Kidney (tissue), 14 donors: ENCODE results near the gene LRRC49. TPM values are rescaled to one million over a fixed set of nuclear protein-coding genes. Genes with fewer than 3 reads are reported as not detected.

Source experiments
- DNase-seq, 5 donors: peaks; one replicate each; pipeline ENCODE4 v3.0.0-alpha.2; 2013 to 2020
- FAIRE-seq: peaks from 2 replicates; lab custom pipeline; 2012; peaks lifted over from hg19 to GRCh38; lab: Jason Lieb, UNC
- H3K27ac ChIP-seq, 2 donors: one replicate each; pipeline ENCODE4 v1.7.0; 2013; ENCODE audit warnings: low read depth in 2 of 2, low read length in 2 of 2, inconsistent platforms in 1 of 2
- H3K27me3 ChIP-seq: one replicate; pipeline ENCODE4 v1.7.1; 2013; ENCODE audit warnings: low read length, inconsistent platforms; ENCODE audit not compliant: control insufficient read depth, insufficient read depth
- H3K36me3 ChIP-seq, 3 donors: one replicate each; pipeline versions ENCODE4 v1.7.0 to v1.7.1; 2013; ENCODE audit warnings: low read length in 3 of 3, control low read depth in 1 of 3, inconsistent platforms in 1 of 3; ENCODE audit not compliant: insufficient read depth in 3 of 3, control insufficient read depth in 2 of 3
- H3K4me1 ChIP-seq, 3 donors: one replicate each; pipeline versions ENCODE4 v1.7.0 to v1.7.1; 2013; ENCODE audit warnings: low read length in 3 of 3, inconsistent platforms in 1 of 3, low read depth in 1 of 3; ENCODE audit not compliant: control insufficient read depth in 2 of 3, insufficient read depth in 2 of 3
- H3K4me3 ChIP-seq, 3 donors: one replicate each; pipeline versions ENCODE4 v1.7.0 to v1.8.1; 2013; ENCODE audit warnings: low read length in 3 of 3, control low read depth in 1 of 3, inconsistent platforms in 1 of 3
- H3K9ac ChIP-seq, 3 donors: one replicate each; pipeline versions ENCODE4 v1.7.0 to v1.7.1; 2013; ENCODE audit warnings: low read length in 3 of 3, control low read depth in 1 of 3, inconsistent platforms in 1 of 3
- H3K9me3 ChIP-seq, 3 donors: one replicate each; pipeline versions ENCODE4 v1.7.0 to v1.7.1; 2013; ENCODE audit warnings: low read length in 3 of 3, control low read depth in 1 of 3, inconsistent platforms in 1 of 3; ENCODE audit not compliant: control insufficient read depth in 2 of 3, insufficient read depth in 1 of 3
- CTCF ChIP-seq: IDR thresholded peaks from 3 replicates; pipeline ENCODE4 v1.5.1; 2012; ENCODE audit warnings: mild to moderate bottlenecking, moderate library complexity, borderline replicate concordance; ENCODE audit not compliant: insufficient read depth; ENCODE audit errors: extremely low read depth
- intact Hi-C: fragments of 100-400 bp; cut with DNase I; formaldehyde crosslinking; loops from one replicate; pipeline ENCODE4 v1.11.1; 2022
- polyA plus RNA-seq: library from polyadenylated mRNA; stranded (reverse); fragments of 350-450 nt; fragmentation: Illumina TruSeq; extraction: RNeasy Lipid Tissue Mini Kit (QIAGEN cat#74804); gene quantifications from one replicate; pipeline ENCODE4 v1.2.3, GENCODE V29; 2014; ENCODE audit warnings: low read depth, low replicate concordance; ENCODE audit not compliant: insufficient read depth
- total RNA-seq: library from RNA; stranded (reverse); fragmentation: NEBNext Ultra II Directional; extraction: Animal tissue kit (Norgen Biotek cat#: 25700); gene quantifications from one replicate; pipeline ENCODE4 v1.2.1, GENCODE V29; 2021
- donor health status: control.
- donor health status: control.
- donor health status: control.
- donor health status: control.
- donor health status: control.
- donor health status: DM: yes; HTN: yes; CAD: no.
- donor health status: Normal renal cell carcinoma (clear cell type).

The LRRC49 gene
- total and polyA plus RNA-seq, 2 donors from 2014 or later, result 13.2 to 14.2 TPM

- FAIRE-seq, result no peak
- DNase-seq, result no peak
- Histone ChIP-seq H3K27ac (no peak overlapping the region), H3K9ac (no peak overlapping the region), H3K4me3 (no peak overlapping the region), H3K4me1 (peaks cover 0 to 2% (median 0%) of the 10 kb centered on the region in 3 donors), H3K9me3 (peaks cover 0 to 7% (median 0%) of the 10 kb centered on the region in 3 donors), H3K36me3 (no peaks in the 10 kb centered on the region), H3K27me3 (no peaks in the 10 kb centered on the region)
- intact Hi-C loops, result no loop called here
- TF ChIP-seq CTCF, result no peak
Measured at GRCh38 chr15:71091601-71092000, 199.0 kb downstream of the LRRC49 start.

- Histone ChIP-seq H3K27me3 (no peaks in the 10 kb centered on the region), H3K9ac (no peak overlapping the region), H3K36me3 (no peaks in the 10 kb centered on the region), H3K4me1 (peaks cover 0 to 2% (median 0%) of the 10 kb centered on the region in 3 donors), H3K9me3 (peaks cover 0 to 7% (median 0%) of the 10 kb centered on the region in 3 donors), H3K4me3 (no peak overlapping the region), H3K27ac (no peak overlapping the region)
- DNase-seq (no peak), FAIRE-seq (no peak)
- intact Hi-C loops, result no loop called here
- TF ChIP-seq CTCF, result no peak
Measured at GRCh38 chr15:71092056-71092600, 199.5 kb downstream of the LRRC49 start.

- DNase-seq (peak in 1 of 5 donors; percentile 14), FAIRE-seq (no peak)
- Histone ChIP-seq H3K36me3 (no peaks in the 10 kb centered on the region), H3K4me3 (peak overlapping the region in 1 of 3 donors; percentile 18), H3K27ac (no peak overlapping the region), H3K27me3 (no peaks in the 10 kb centered on the region), H3K4me1 (peaks cover 0 to 2% (median 0%) of the 10 kb centered on the region in 3 donors), H3K9ac (no peak overlapping the region), H3K9me3 (peaks cover 0 to 7% (median 0%) of the 10 kb centered on the region in 3 donors)
- TF ChIP-seq CTCF, result no peak
- intact Hi-C loops, result no loop called here
Measured at GRCh38 chr15:71093054-71094024, 200.7 kb downstream of the LRRC49 start.
